KMS-11 (cell line): ENCODE measurements around the gene NR4A1.
A peak's percentile ranks its signal among the peaks of the same experiment; 100 is the strongest.

Experiments
- H2AFZ ChIP-seq: fragments of 200-600 bp; sonication (generic); 2 replicates; pipeline ENCODE4 v1.6.1; 2016; ENCODE audit warnings: antibody characterized with exemption, mixed run types, low read depth
- H3K27ac ChIP-seq: fragments of 200-600 bp; sonication (generic); 2 replicates; pipeline ENCODE4 v1.6.1; 2016; ENCODE audit warnings: mild to moderate bottlenecking, mixed run types
- H3K27me3 ChIP-seq: fragments of 200-600 bp; sonication (generic); 2 replicates; pipeline ENCODE4 v1.6.1; 2017; ENCODE audit warnings: mild to moderate bottlenecking, low read depth, mixed run types, moderate library complexity; ENCODE audit not compliant: insufficient read depth
- H3K36me3 ChIP-seq: fragments of 200-600 bp; sonication (generic); 2 replicates; pipeline ENCODE4 v1.6.1; 2017; ENCODE audit warnings: mild to moderate bottlenecking, mixed run types; ENCODE audit not compliant: insufficient read depth
- H3K4me1 ChIP-seq: fragments of 200-600 bp; sonication (generic); 2 replicates; pipeline ENCODE4 v1.6.1; 2016; ENCODE audit warnings: mild to moderate bottlenecking, low read depth, mixed run types; ENCODE audit not compliant: poor library complexity, severe bottlenecking
- H3K4me2 ChIP-seq: fragments of 200-600 bp; sonication (generic); 2 replicates; pipeline ENCODE4 v1.7.0; 2016; ENCODE audit warnings: mild to moderate bottlenecking, mixed run types
- H3K4me3 ChIP-seq: fragments of 200-600 bp; sonication (generic); IDR thresholded peaks from 2 replicates; pipeline ENCODE4 v1.6.1; 2017; ENCODE audit warnings: low read depth, low read length, mixed read lengths; ENCODE audit not compliant: insufficient read depth
- H3K79me2 ChIP-seq: fragments of 200-600 bp; sonication (generic); 2 replicates; pipeline ENCODE4 v1.6.1; 2016; ENCODE audit warnings: low read depth, mixed run types; ENCODE audit not compliant: insufficient read depth
- H3K9ac ChIP-seq: fragments of 200-600 bp; sonication (generic); 2 replicates; pipeline ENCODE4 v1.6.1; 2016; ENCODE audit warnings: mild to moderate bottlenecking, mixed run types
- H4K20me1 ChIP-seq: fragments of 200-600 bp; sonication (generic); 2 replicates; pipeline ENCODE4 v1.6.1; 2016; ENCODE audit warnings: mild to moderate bottlenecking, mixed run types; ENCODE audit not compliant: insufficient read depth
- CTCF ChIP-seq: fragments of 200-600 bp; sonication (generic); conservative IDR thresholded peaks from 2 replicates; pipeline ENCODE4 v1.6.1; 2017; ENCODE audit warnings: low read depth, mild to moderate bottlenecking, antibody characterized with exemption, low read length, moderate library complexity, mixed read lengths

Gene NR4A1

GRCh38 chr12:52005218-52005902 lies 45.9 kb upstream of the NR4A1 start:
- no peak overlapping the region for H3K4me2 ChIP-seq

GRCh38 chr12:52005903-52006703 lies 45.1 kb upstream of the NR4A1 start:
- Histone ChIP-seq H3K79me2 (no peaks in the 10 kb centered on the region), H3K4me3 (no peak overlapping the region)

More at GRCh38 chr12:52005218-52005902, 45.9 kb upstream of the NR4A1 start:
- TF ChIP-seq CTCF: no peak
- H3K36me3 ChIP-seq: no peaks in the 10 kb centered on the region
- no peaks in the 10 kb centered on the region for H3K4me1 ChIP-seq
- H2AFZ ChIP-seq: no peak overlapping the region
- no peaks in the 10 kb centered on the region for H4K20me1 ChIP-seq
- no peaks in the 10 kb centered on the region for H3K79me2 ChIP-seq
- no peak overlapping the region for H3K27ac ChIP-seq
- no peak overlapping the region for H3K4me3 ChIP-seq
- no peak overlapping the region for H3K9ac ChIP-seq
- H3K27me3 ChIP-seq: peaks cover 36% of the 10 kb centered on the region

GRCh38 chr12:52006726-52007157 lies 44.5 kb upstream of the NR4A1 start, which contains the start of gene TAMALIN:
TAMALIN (plus strand) TSS chr12:52006946; CDS start chr12:52007020, 74 bp downstream.
- no peaks in the 10 kb centered on the region for H3K4me1 ChIP-seq
- no peak within 1 kb of the TSS for H2AFZ ChIP-seq
- H3K27ac ChIP-seq: no peak within 1 kb of the TSS
- H3K27me3 ChIP-seq: peaks cover 36% of the 10 kb centered on the region
- no peaks in the 10 kb centered on the region for H3K79me2 ChIP-seq
- TF ChIP-seq CTCF: no peak
- H3K4me2 ChIP-seq: peak within 1 kb of the TSS; percentile 38; the same call in 1 of the 2 replicates
- H3K9ac ChIP-seq: no peak within 1 kb of the TSS
- H3K4me3 ChIP-seq: no peak within 1 kb of the TSS
- H3K36me3 ChIP-seq: no peaks in the 10 kb centered on the region
- no peaks in the 10 kb centered on the region for H4K20me1 ChIP-seq

More at GRCh38 chr12:52005903-52006703, 45.1 kb upstream of the NR4A1 start:
- no peaks in the 10 kb centered on the region for H3K4me1 ChIP-seq
- no peak overlapping the region for H2AFZ ChIP-seq
- H3K4me2 ChIP-seq: peak overlapping the region; percentile 38; the same call in 1 of the 2 replicates
- no peaks in the 10 kb centered on the region for H3K36me3 ChIP-seq
- no peak overlapping the region for H3K9ac ChIP-seq
- H3K27me3 ChIP-seq: peaks cover 36% of the 10 kb centered on the region
- no peak overlapping the region for H3K27ac ChIP-seq
- no peaks in the 10 kb centered on the region for H4K20me1 ChIP-seq
- TF ChIP-seq CTCF: no peak

- no peaks in the 10 kb centered on the region for H3K36me3 ChIP-seq
- no peaks in the 10 kb centered on the region for H3K79me2 ChIP-seq
- no peaks in the 10 kb centered on the region for H3K4me1 ChIP-seq
- no peak overlapping the region for H3K4me2 ChIP-seq
- H2AFZ ChIP-seq: no peak overlapping the region
- no peak overlapping the region for H3K4me3 ChIP-seq
- H3K27ac ChIP-seq: no peak overlapping the region
- no peak for TF ChIP-seq CTCF
- no peak overlapping the region for H3K9ac ChIP-seq
- no peaks in the 10 kb centered on the region for H4K20me1 ChIP-seq
- peaks cover 36% of the 10 kb centered on the region for H3K27me3 ChIP-seq
Observed at GRCh38 chr12:52007158-52007921, 43.9 kb upstream of the NR4A1 start.
